ENCODE data around the gene COX5A.
"Not testable (repeated sequence)": the region's sequence is repeated elsewhere in the genome, so short reads cannot be mapped to it uniquely, and the experiment has no call there.

Gene COX5A

GRCh38 chr15:74904190-74904805 lies 33.6 kb downstream of the COX5A start:
- no peaks in the 10 kb centered on the region for H3K9me3 ChIP-seq (ENCODE audit: control insufficient read depth in 2 of 2, low read length in 2 of 2)
- H3K9ac ChIP-seq (ENCODE audit: low read depth in 1 of 2, low read length in 2 of 2): no peak overlapping the region
- H3K36me3 ChIP-seq (ENCODE audit: control insufficient read depth in 2 of 2, insufficient read depth in 2 of 2, low read length in 2 of 2): peaks cover 32 to 39% of the 10 kb centered on the region in 2 donors
- H3K27ac ChIP-seq (ENCODE audit: low read depth in 2 of 2, low read length in 2 of 2): no peak overlapping the region
- H3K4me3 ChIP-seq (ENCODE audit: low read length in 2 of 2): no peak overlapping the region
- no peaks in the 10 kb centered on the region for H3K27me3 ChIP-seq (ENCODE audit: control insufficient read depth in 2 of 2, insufficient read depth in 2 of 2, low read length in 2 of 2)
- H3K4me1 ChIP-seq (ENCODE audit: control insufficient read depth in 2 of 2, insufficient read depth in 2 of 2, low read length in 2 of 2): peaks cover 24 to 31% of the 10 kb centered on the region in 2 donors

GRCh38 chr15:74903676-74904075 lies 34.2 kb downstream of the COX5A start:
- no peaks in the 10 kb centered on the region for H3K9me3 ChIP-seq (ENCODE audit: control insufficient read depth in 2 of 2, low read length in 2 of 2)
- H3K4me1 ChIP-seq (ENCODE audit: control insufficient read depth in 2 of 2, insufficient read depth in 2 of 2, low read length in 2 of 2): peaks cover 24 to 31% of the 10 kb centered on the region in 2 donors
- peaks cover 38 to 45% of the 10 kb centered on the region in 2 donors for H3K36me3 ChIP-seq (ENCODE audit: control insufficient read depth in 2 of 2, insufficient read depth in 2 of 2, low read length in 2 of 2)
- no peak overlapping the region for H3K27ac ChIP-seq (ENCODE audit: low read depth in 2 of 2, low read length in 2 of 2)
- H3K27me3 ChIP-seq (ENCODE audit: control insufficient read depth in 2 of 2, insufficient read depth in 2 of 2, low read length in 2 of 2): no peaks in the 10 kb centered on the region
- H3K4me3 ChIP-seq (ENCODE audit: low read length in 2 of 2): no peak overlapping the region
- no peak overlapping the region for H3K9ac ChIP-seq (ENCODE audit: low read depth in 1 of 2, low read length in 2 of 2)

GRCh38 chr15:74902295-74903075 lies 35.4 kb downstream of the COX5A start:
- Histone ChIP-seq H3K9me3 (ENCODE audit: control insufficient read depth in 2 of 2, low read length in 2 of 2) (no peaks in the 10 kb centered on the region), H3K4me1 (ENCODE audit: control insufficient read depth in 2 of 2, insufficient read depth in 2 of 2, low read length in 2 of 2) (peaks cover 23 to 30% of the 10 kb centered on the region in 2 donors), H3K4me3 (ENCODE audit: low read length in 2 of 2) (no peak overlapping the region), H3K36me3 (ENCODE audit: control insufficient read depth in 2 of 2, insufficient read depth in 2 of 2, low read length in 2 of 2) (peaks cover 38 to 51% of the 10 kb centered on the region in 2 donors), H3K9ac (ENCODE audit: low read depth in 1 of 2, low read length in 2 of 2) (peak overlapping the region in 1 of 2 donors; percentile 8), H3K27ac (ENCODE audit: low read depth in 2 of 2, low read length in 2 of 2) (no peak overlapping the region), H3K27me3 (ENCODE audit: control insufficient read depth in 2 of 2, insufficient read depth in 2 of 2, low read length in 2 of 2) (no peaks in the 10 kb centered on the region)

- no peaks in the 10 kb centered on the region for H3K9me3 ChIP-seq (ENCODE audit: control insufficient read depth in 2 of 2, low read length in 2 of 2)
- no peaks in the 10 kb centered on the region for H3K27me3 ChIP-seq (ENCODE audit: control insufficient read depth in 2 of 2, insufficient read depth in 2 of 2, low read length in 2 of 2)
- H3K4me1 ChIP-seq (ENCODE audit: control insufficient read depth in 2 of 2, insufficient read depth in 2 of 2, low read length in 2 of 2): peaks cover 20 to 24% of the 10 kb centered on the region in 2 donors
- H3K27ac ChIP-seq (ENCODE audit: low read depth in 2 of 2, low read length in 2 of 2): peak overlapping the region in 1 of 2 donors; percentile 26
- no peak overlapping the region for H3K9ac ChIP-seq (ENCODE audit: low read depth in 1 of 2, low read length in 2 of 2)
- peaks cover 41 to 56% of the 10 kb centered on the region in 2 donors for H3K36me3 ChIP-seq (ENCODE audit: control insufficient read depth in 2 of 2, insufficient read depth in 2 of 2, low read length in 2 of 2)
- no peak overlapping the region for H3K4me3 ChIP-seq (ENCODE audit: low read length in 2 of 2)
These were observed 36.2 kb downstream of the COX5A start for GRCh38 chr15:74901612-74902063.

GRCh38 chr15:74897300-74897701 lies 40.6 kb downstream of the COX5A start:
- no peak overlapping the region for H3K4me3 ChIP-seq (ENCODE audit: low read length in 2 of 2)
- H3K9ac ChIP-seq (ENCODE audit: low read depth in 1 of 2, low read length in 2 of 2): no peak overlapping the region
- H3K36me3 ChIP-seq (ENCODE audit: control insufficient read depth in 2 of 2, insufficient read depth in 2 of 2, low read length in 2 of 2): peaks cover 29 to 49% of the 10 kb centered on the region in 2 donors
- H3K27ac ChIP-seq (ENCODE audit: low read depth in 2 of 2, low read length in 2 of 2): no peak overlapping the region
- no peaks in the 10 kb centered on the region for H3K27me3 ChIP-seq (ENCODE audit: control insufficient read depth in 2 of 2, insufficient read depth in 2 of 2, low read length in 2 of 2)
- H3K9me3 ChIP-seq (ENCODE audit: control insufficient read depth in 2 of 2, low read length in 2 of 2): no peaks in the 10 kb centered on the region
- H3K4me1 ChIP-seq (ENCODE audit: control insufficient read depth in 2 of 2, insufficient read depth in 2 of 2, low read length in 2 of 2): peaks cover 12 to 23% of the 10 kb centered on the region in 2 donors

GRCh38 chr15:74896316-74896715 lies 41.6 kb downstream of the COX5A start:
- H3K27me3 ChIP-seq (ENCODE audit: control insufficient read depth in 2 of 2, insufficient read depth in 2 of 2, low read length in 2 of 2): no peaks in the 10 kb centered on the region
- H3K9ac ChIP-seq (ENCODE audit: low read depth in 1 of 2, low read length in 2 of 2): no peak overlapping the region
- no peak overlapping the region for H3K4me3 ChIP-seq (ENCODE audit: low read length in 2 of 2)
- H3K36me3 ChIP-seq (ENCODE audit: control insufficient read depth in 2 of 2, insufficient read depth in 2 of 2, low read length in 2 of 2): peaks cover 26 to 48% of the 10 kb centered on the region in 2 donors
- no peaks in the 10 kb centered on the region for H3K9me3 ChIP-seq (ENCODE audit: control insufficient read depth in 2 of 2, low read length in 2 of 2)
- H3K27ac ChIP-seq (ENCODE audit: low read depth in 2 of 2, low read length in 2 of 2): no peak overlapping the region
- H3K4me1 ChIP-seq (ENCODE audit: control insufficient read depth in 2 of 2, insufficient read depth in 2 of 2, low read length in 2 of 2): peaks cover 19 to 25% of the 10 kb centered on the region in 2 donors

- no peak overlapping the region for H3K4me3 ChIP-seq (ENCODE audit: low read length in 2 of 2)
- no peak overlapping the region for H3K27ac ChIP-seq (ENCODE audit: low read depth in 2 of 2, low read length in 2 of 2)
- peaks cover 22 to 29% of the 10 kb centered on the region in 2 donors for H3K4me1 ChIP-seq (ENCODE audit: control insufficient read depth in 2 of 2, insufficient read depth in 2 of 2, low read length in 2 of 2)
- no peak overlapping the region for H3K9ac ChIP-seq (ENCODE audit: low read depth in 1 of 2, low read length in 2 of 2)
- H3K9me3 ChIP-seq (ENCODE audit: control insufficient read depth in 2 of 2, low read length in 2 of 2): no peaks in the 10 kb centered on the region
- no peaks in the 10 kb centered on the region for H3K27me3 ChIP-seq (ENCODE audit: control insufficient read depth in 2 of 2, insufficient read depth in 2 of 2, low read length in 2 of 2)
- H3K36me3 ChIP-seq (ENCODE audit: control insufficient read depth in 2 of 2, insufficient read depth in 2 of 2, low read length in 2 of 2): peaks cover 21 to 46% of the 10 kb centered on the region in 2 donors
These were observed 42.0 kb downstream of the COX5A start for GRCh38 chr15:74895830-74896229.

GRCh38 chr15:74894383-74894782 lies 43.5 kb downstream of the COX5A start:
- not testable (repeated sequence) for H3K9ac ChIP-seq (ENCODE audit: low read depth in 1 of 2, low read length in 2 of 2); H3K9me3 ChIP-seq (ENCODE audit: control insufficient read depth in 2 of 2, low read length in 2 of 2); H3K27me3 ChIP-seq (ENCODE audit: control insufficient read depth in 2 of 2, insufficient read depth in 2 of 2, low read length in 2 of 2); H3K27ac ChIP-seq (ENCODE audit: low read depth in 2 of 2, low read length in 2 of 2); H3K4me3 ChIP-seq (ENCODE audit: low read length in 2 of 2)
- Histone ChIP-seq H3K4me1 (ENCODE audit: control insufficient read depth in 2 of 2, insufficient read depth in 2 of 2, low read length in 2 of 2) (peaks cover 34 to 37% of the 10 kb centered on the region in 2 donors), H3K36me3 (ENCODE audit: control insufficient read depth in 2 of 2, insufficient read depth in 2 of 2, low read length in 2 of 2) (peaks cover 15 to 35% of the 10 kb centered on the region in 2 donors)

GRCh38 chr15:74893627-74894026 lies 44.2 kb downstream of the COX5A start:
- Histone ChIP-seq H3K27ac (ENCODE audit: low read depth in 2 of 2, low read length in 2 of 2) (no peak overlapping the region), H3K4me3 (ENCODE audit: low read length in 2 of 2) (peak overlapping the region in 1 of 2 donors; percentile 22), H3K9me3 (ENCODE audit: control insufficient read depth in 2 of 2, low read length in 2 of 2) (no peaks in the 10 kb centered on the region), H3K9ac (ENCODE audit: low read depth in 1 of 2, low read length in 2 of 2) (no peak overlapping the region), H3K27me3 (ENCODE audit: control insufficient read depth in 2 of 2, insufficient read depth in 2 of 2, low read length in 2 of 2) (no peaks in the 10 kb centered on the region), H3K4me1 (ENCODE audit: control insufficient read depth in 2 of 2, insufficient read depth in 2 of 2, low read length in 2 of 2) (peaks cover 40% of the 10 kb centered on the region in 2 donors), H3K36me3 (ENCODE audit: control insufficient read depth in 2 of 2, insufficient read depth in 2 of 2, low read length in 2 of 2) (peaks cover 7 to 28% of the 10 kb centered on the region in 2 donors)

- peaks cover 7 to 27% of the 10 kb centered on the region in 2 donors for H3K36me3 ChIP-seq (ENCODE audit: control insufficient read depth in 2 of 2, insufficient read depth in 2 of 2, low read length in 2 of 2)
- H3K9me3 ChIP-seq (ENCODE audit: control insufficient read depth in 2 of 2, low read length in 2 of 2): no peaks in the 10 kb centered on the region
- peaks cover 40% of the 10 kb centered on the region in 2 donors for H3K4me1 ChIP-seq (ENCODE audit: control insufficient read depth in 2 of 2, insufficient read depth in 2 of 2, low read length in 2 of 2)
- no peak overlapping the region for H3K4me3 ChIP-seq (ENCODE audit: low read length in 2 of 2)
- no peak overlapping the region for H3K27ac ChIP-seq (ENCODE audit: low read depth in 2 of 2, low read length in 2 of 2)
- no peak overlapping the region for H3K9ac ChIP-seq (ENCODE audit: low read depth in 1 of 2, low read length in 2 of 2)
- H3K27me3 ChIP-seq (ENCODE audit: control insufficient read depth in 2 of 2, insufficient read depth in 2 of 2, low read length in 2 of 2): no peaks in the 10 kb centered on the region
These were observed 44.9 kb downstream of the COX5A start for GRCh38 chr15:74892931-74893330.

Data from mucosa of rectum (tissue), 2 donors.